Ovary (tissue), 3 donors: ENCODE data around the gene PADI3.

Experiments
- CTCF ChIP-seq, 3 donors: fragments of 450-650 bp in 2 of 3; fragments of 200-600 bp in 1 of 3; IDR thresholded peaks; one replicate each; pipeline versions ENCODE4 v1.5.1 to v1.8.0; 2016 to 2022; ENCODE audit warnings: antibody characterized with exemption in 3 of 3, mild to moderate bottlenecking in 1 of 3
- EP300 ChIP-seq: sonication (generic); formaldehyde crosslinking; IDR thresholded peaks from one replicate; pipeline ENCODE4 v1.6.1; 2017; ENCODE audit warnings: antibody characterized with exemption
- POLR2A ChIP-seq: fragments of 450-650 bp; IDR thresholded peaks from one replicate; pipeline ENCODE4 v1.6.1; 2017; ENCODE audit warnings: antibody characterized with exemption, mild to moderate bottlenecking, moderate library complexity
- donor health status: DM: no; HTN: no; CAD: no.

GRCh38 chr1:17200246-17200645 is 48.7 kb upstream of the PADI3 start:
- TF ChIP-seq CTCF (IDR thresholded peaks at IDR 0.05) (no peak), POLR2A (no peak), EP300 (no peak)
